Left ventricle myocardium inferior (tissue), 1 donor: Measurements from ENCODE around the gene SMU1. TPM values are rescaled to one million over a fixed set of nuclear protein-coding genes. Genes with fewer than 3 reads are reported as not detected.

Experiments
- DNase-seq: peaks from one replicate; pipeline ENCODE4 v3.0.0-alpha.2; 2020
- H3K27ac ChIP-seq: fragments of 200-600 bp; replicated peaks from 2 replicates; pipeline ENCODE4 v1.8.0; 2021
- H3K27me3 ChIP-seq: fragments of 200-600 bp; 2 replicates; pipeline ENCODE4 v1.8.0; 2021; ENCODE audit warnings: low read depth
- H3K36me3 ChIP-seq: fragments of 200-600 bp; 2 replicates; pipeline ENCODE4 v1.8.0; 2021
- H3K4me1 ChIP-seq: fragments of 200-600 bp; 2 replicates; pipeline ENCODE4 v1.8.0; 2021
- H3K4me3 ChIP-seq: fragments of 200-600 bp; 2 replicates; pipeline ENCODE4 v1.8.0; 2021; ENCODE audit warnings: mild to moderate bottlenecking, moderate library complexity
- H3K9me3 ChIP-seq: fragments of 200-600 bp; replicated peaks from 2 replicates; pipeline ENCODE4 v1.8.0; 2021
- CTCF ChIP-seq: fragments of 200-600 bp; IDR thresholded peaks from 2 replicates; pipeline ENCODE4 v1.8.0; 2021; ENCODE audit warnings: antibody characterized with exemption, mild to moderate bottlenecking, borderline replicate concordance
- intact Hi-C: fragments of 100-400 bp; cut with micrococcal nuclease; formaldehyde crosslinking; loops from one replicate; pipeline ENCODE4 v1.11.0; 2022
- total RNA-seq: library from RNA; stranded (reverse); fragmentation: NEBNext Ultra II Directional; extraction: Animal tissue kit (Norgen Biotek cat#: 25700); gene quantifications from one replicate; pipeline ENCODE4 v1.2.1, GENCODE V29; 2021
- donor health status: DM: no; HTN: yes; CAD: no; lungs with severe emphysema.

SMU1 gene
- total RNA-seq, 1 donor from 2014 or later = 14.9 TPM

DNA sequence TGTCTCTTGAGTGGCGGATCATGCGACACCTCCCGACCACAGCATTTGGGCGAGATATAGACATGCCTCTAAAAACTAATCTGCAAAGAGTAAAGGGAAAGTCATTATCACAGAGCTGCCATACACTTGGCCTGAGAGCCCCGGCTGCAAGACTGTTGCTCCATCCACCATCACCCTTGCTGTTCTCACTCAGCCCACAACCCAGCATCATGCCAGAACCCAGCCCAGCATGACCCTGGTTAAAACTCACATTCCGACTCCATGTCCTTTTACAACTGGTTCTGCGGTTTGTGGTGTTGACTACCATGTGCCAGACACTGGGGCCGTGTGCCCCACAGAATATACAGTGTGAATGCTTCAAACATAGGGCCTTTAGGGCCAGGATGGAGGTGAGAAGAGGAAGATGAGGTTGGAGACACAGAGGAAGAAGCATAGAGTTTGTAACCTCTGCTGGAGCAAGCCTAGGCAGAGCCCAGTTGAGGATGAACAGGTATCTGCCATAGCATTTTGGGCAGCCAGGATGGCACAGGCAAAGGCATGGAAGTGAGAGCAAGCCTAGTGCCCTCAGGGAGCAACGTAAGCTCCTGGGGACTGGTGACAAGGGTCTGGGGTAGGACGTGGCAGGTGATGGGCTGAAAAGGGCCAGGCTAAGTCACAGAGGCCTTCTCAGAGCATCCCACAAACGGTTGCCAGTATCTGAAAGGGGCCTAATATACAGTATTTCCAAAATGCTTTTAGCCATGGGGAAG, 37.5 kb upstream of the SMU1 start:
- no peak for TF ChIP-seq CTCF
- H3K27ac ChIP-seq = peak overlapping the region; percentile 9
- no peak for DNase-seq
- intact Hi-C loops = no loop called here
- peaks cover 55% of the 10 kb centered on the region for H3K36me3 ChIP-seq
- no peak overlapping the region for H3K4me3 ChIP-seq
- no peaks in the 10 kb centered on the region for H3K27me3 ChIP-seq
- H3K9me3 ChIP-seq = no peaks in the 10 kb centered on the region
- H3K4me1 ChIP-seq = peaks cover 70% of the 10 kb centered on the region

DNA sequence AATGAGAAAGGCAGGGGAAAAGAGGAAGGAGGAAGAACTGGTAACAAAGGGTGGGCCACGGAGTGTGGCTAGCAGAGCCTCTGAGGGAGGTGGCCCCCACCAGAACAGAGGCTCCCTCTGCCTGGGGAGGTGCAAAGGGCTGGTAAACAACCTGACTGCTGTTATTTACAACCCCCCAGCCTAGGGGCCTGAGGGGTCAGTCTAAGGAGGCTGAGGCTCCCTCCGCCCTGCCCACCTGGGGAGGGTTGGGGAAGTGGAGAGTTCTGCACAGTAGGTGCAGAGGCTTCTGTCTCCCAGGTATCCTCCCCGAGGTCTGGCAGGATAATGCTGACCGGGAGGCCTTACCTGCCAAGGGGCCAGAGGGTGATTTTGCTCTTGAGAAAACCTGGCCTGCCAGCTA, 35.6 kb upstream of the SMU1 start:
- intact Hi-C loops = no loop called here
- DNase-seq = no peak
- H3K4me1 ChIP-seq = peaks cover 64% of the 10 kb centered on the region
- TF ChIP-seq CTCF = no peak
- H3K36me3 ChIP-seq = peaks cover 41% of the 10 kb centered on the region
- no peaks in the 10 kb centered on the region for H3K27me3 ChIP-seq
- H3K4me3 ChIP-seq = no peak overlapping the region
- H3K9me3 ChIP-seq = no peaks in the 10 kb centered on the region
- no peak overlapping the region for H3K27ac ChIP-seq

DNA sequence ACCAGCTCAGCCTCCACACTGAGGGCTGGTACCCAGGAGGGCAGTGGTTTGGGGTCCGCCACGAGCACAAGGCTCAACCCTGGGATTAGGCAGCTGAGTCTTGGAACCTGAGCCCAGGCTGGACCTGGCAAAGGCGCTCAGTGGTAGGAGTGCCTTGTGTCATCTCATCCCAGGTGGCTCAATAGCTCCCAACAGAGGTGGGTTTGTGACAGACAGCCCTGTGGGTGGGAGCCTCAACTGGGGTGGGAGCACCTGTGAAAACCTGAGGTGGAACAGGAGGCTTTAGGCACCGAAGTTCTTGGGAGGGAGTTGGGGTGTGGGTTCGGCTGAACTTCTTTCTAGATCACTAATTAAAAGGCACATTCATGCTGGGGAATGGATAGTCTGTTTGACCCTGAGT, 35.2 kb upstream of the SMU1 start:
- no peak for TF ChIP-seq CTCF
- H3K27me3 ChIP-seq = no peaks in the 10 kb centered on the region
- H3K36me3 ChIP-seq = peaks cover 41% of the 10 kb centered on the region
- H3K4me3 ChIP-seq = no peak overlapping the region
- DNase-seq = no peak
- no peaks in the 10 kb centered on the region for H3K9me3 ChIP-seq
- intact Hi-C loops = no loop called here
- peaks cover 64% of the 10 kb centered on the region for H3K4me1 ChIP-seq
- no peak overlapping the region for H3K27ac ChIP-seq

- TF ChIP-seq CTCF = no peak
- Histone ChIP-seq H3K9me3 (no peaks in the 10 kb centered on the region), H3K4me1 (peaks cover 64% of the 10 kb centered on the region), H3K27me3 (no peaks in the 10 kb centered on the region), H3K36me3 (peaks cover 40% of the 10 kb centered on the region), H3K27ac (peak overlapping the region; percentile 85), H3K4me3 (no peak overlapping the region)
- intact Hi-C loops = no loop called here
- DNase-seq = no peak
These were observed 34.2 kb upstream of the SMU1 start for GRCh38 chr9:33110686-33111085.

GRCh38 chr9:33109850-33110595, 33.5 kb upstream of the SMU1 start:
- H3K36me3 ChIP-seq = peaks cover 33% of the 10 kb centered on the region
- TF ChIP-seq CTCF = no peak
- peak overlapping the region; percentile 85 for H3K27ac ChIP-seq
- intact Hi-C loops = loop anchor here (10.0 kb wide), 1 partner anchor 55 kb away; the partner anchor contains the start of gene B4GALT1
- H3K4me1 ChIP-seq = peaks cover 61% of the 10 kb centered on the region
- H3K27me3 ChIP-seq = no peaks in the 10 kb centered on the region
- H3K9me3 ChIP-seq = no peaks in the 10 kb centered on the region
- H3K4me3 ChIP-seq = no peak overlapping the region
- DNase-seq = no peak
